K562 (cell line): Measurements from ENCODE around the gene KCNA2. TPM values are rescaled to one million over a fixed set of nuclear protein-coding genes. Genes with fewer than 3 reads are reported as not detected.

ENCODE experiments used
- ADNP ChIP-seq: fragments of 200-800 bp; sonication (Bioruptor generic); IDR thresholded peaks from 2 replicates; pipeline ENCODE4 v1.6.1; 2016; ENCODE audit warnings: missing genetic modification characterization, missing compliant biosample characterization
- CTBP1 ChIP-seq: fragments of 450-650 bp; IDR thresholded peaks from 2 replicates; pipeline ENCODE4 v1.6.1; 2016; ENCODE audit warnings: borderline replicate concordance
- CXXC5 ChIP-seq: fragments of 250-450 bp; sonication (Bioruptor Pico); IDR thresholded peaks from 2 replicates; pipeline ENCODE4 v1.8.0; 2022; ENCODE audit warnings: inconsistent platforms, mild to moderate bottlenecking, moderate library complexity
- OTX1 ChIP-seq: fragments of 450-650 bp; formaldehyde crosslinking; IDR thresholded peaks from 2 replicates; pipeline ENCODE4 v1.4.0; 2022; ENCODE audit warnings: mild to moderate bottlenecking
- SAFB2 ChIP-seq: fragments of 200-400 bp; formaldehyde crosslinking; IDR thresholded peaks from 2 replicates; pipeline ENCODE4 v1.6.1; 2018; ENCODE audit warnings: borderline replicate concordance, low read length, low read depth, moderate library complexity; ENCODE audit not compliant: severe bottlenecking
- ZNF134 ChIP-seq: fragments of 250-450 bp; sonication (Bioruptor Pico); conservative IDR thresholded peaks from 2 replicates; pipeline ENCODE4 v1.4.0; 2020
- polyA plus RNA-seq, 8 experiments: library from polyadenylated mRNA; depleted of rRNA in 4 of 8; stranded (reverse) in 5 of 8; unstranded in 3 of 8; fragments of >200 nt; fragmentation: Nextera tagmentation in 2 of 8; fragmentation: Illumina TruSeq in 1 of 8; extraction: Ambion mirVana in 2 of 8; extraction: Trizol in 1 of 8; gene quantifications; 2 replicates each; pipeline versions ENCODE4 v1.2.1 to v1.2.3, GENCODE V29; 2011 to 2014; ENCODE audit warnings: inconsistent platforms in 1 of 8, missing spikeins in 1 of 8
- total RNA-seq, 7 experiments: library from RNA; depleted of rRNA in 6 of 7; stranded (reverse); fragments of >200 nt in 6 of 7; fragmentation: Illumina TruSeq in 2 of 7; extraction: Trizol in 2 of 7; gene quantifications; 2 replicates each; pipeline versions ENCODE4 v1.2.1 to v1.2.3, GENCODE V29; 2011 to 2021; ENCODE audit warnings: low replicate concordance in 1 of 7
- TF ChIP-seq, protein P1 (sequence below): fragments of 450-650 bp; IDR thresholded peaks from 2 replicates; pipeline ENCODE4 v1.6.1; 2016; ENCODE audit warnings: low read depth

KCNA2 gene
- total and polyA plus RNA-seq, 9 of the 15 experiments (the other 6 are each of a cell fraction or from before 2014, with no cell fraction given), result not detected

GRCh38 chr1:110605901-110606656 lies at the start of gene KCNA2 (continued):
- TF ChIP-seq, protein P1, sequence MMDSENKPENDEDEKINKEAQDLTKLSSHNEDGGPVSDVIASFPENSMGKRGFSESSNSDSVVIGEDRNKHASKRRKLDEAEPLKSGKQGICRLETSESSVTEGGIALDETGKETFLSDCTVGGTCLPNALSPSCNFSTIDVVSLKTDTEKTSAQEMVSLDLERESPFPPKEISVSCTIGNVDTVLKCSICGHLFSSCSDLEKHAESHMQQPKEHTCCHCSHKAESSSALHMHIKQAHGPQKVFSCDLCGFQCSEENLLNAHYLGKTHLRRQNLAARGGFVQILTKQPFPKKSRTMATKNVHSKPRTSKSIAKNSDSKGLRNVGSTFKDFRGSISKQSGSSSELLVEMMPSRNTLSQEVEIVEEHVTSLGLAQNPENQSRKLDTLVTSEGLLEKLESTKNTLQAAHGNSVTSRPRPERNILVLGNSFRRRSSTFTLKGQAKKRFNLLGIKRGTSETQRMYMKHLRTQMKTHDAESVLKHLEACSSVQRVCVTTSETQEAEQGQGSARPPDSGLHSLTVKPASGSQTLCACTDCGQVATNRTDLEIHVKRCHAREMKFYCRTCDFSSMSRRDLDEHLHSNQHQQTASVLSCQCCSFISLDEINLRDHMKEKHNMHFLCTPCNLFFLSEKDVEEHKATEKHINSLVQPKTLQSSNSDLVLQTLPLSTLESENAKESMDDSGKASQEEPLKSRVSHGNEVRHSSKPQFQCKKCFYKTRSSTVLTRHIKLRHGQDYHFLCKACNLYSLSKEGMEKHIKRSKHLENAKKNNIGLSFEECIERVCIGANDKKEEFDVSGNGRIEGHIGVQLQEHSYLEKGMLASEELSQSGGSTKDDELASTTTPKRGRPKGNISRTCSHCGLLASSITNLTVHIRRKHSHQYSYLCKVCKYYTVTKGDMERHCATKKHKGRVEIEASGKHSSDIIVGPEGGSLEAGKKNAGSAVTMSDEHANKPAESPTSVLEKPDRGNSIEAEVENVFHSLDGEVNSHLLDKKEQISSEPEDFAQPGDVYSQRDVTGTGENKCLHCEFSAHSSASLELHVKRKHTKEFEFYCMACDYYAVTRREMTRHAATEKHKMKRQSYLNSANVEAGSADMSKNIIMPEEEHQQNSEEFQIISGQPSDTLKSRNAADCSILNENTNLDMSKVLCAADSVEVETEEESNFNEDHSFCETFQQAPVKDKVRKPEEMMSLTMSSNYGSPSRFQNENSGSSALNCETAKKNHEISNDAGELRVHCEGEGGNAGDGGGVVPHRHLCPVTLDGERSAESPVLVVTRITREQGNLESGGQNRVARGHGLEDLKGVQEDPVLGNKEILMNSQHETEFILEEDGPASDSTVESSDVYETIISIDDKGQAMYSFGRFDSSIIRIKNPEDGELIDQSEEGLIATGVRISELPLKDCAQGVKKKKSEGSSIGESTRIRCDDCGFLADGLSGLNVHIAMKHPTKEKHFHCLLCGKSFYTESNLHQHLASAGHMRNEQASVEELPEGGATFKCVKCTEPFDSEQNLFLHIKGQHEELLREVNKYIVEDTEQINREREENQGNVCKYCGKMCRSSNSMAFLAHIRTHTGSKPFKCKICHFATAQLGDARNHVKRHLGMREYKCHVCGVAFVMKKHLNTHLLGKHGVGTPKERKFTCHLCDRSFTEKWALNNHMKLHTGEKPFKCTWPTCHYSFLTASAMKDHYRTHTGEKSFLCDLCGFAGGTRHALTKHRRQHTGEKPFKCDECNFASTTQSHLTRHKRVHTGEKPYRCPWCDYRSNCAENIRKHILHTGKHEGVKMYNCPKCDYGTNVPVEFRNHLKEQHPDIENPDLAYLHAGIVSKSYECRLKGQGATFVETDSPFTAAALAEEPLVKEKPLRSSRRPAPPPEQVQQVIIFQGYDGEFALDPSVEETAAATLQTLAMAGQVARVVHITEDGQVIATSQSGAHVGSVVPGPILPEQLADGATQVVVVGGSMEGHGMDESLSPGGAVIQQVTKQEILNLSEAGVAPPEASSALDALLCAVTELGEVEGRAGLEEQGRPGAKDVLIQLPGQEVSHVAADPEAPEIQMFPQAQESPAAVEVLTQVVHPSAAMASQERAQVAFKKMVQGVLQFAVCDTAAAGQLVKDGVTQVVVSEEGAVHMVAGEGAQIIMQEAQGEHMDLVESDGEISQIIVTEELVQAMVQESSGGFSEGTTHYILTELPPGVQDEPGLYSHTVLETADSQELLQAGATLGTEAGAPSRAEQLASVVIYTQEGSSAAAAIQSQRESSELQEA, result no peak
- TF ChIP-seq ADNP (tag) (no peak), SAFB2 (no peak), ZNF134 (no peak), CTBP1 (no peak), CXXC5 (no peak), OTX1 (CRISPR knock-in tag) (no peak)
